HCT116 (cell line): Measurements from ENCODE around the gene TRMT11. TPM values are rescaled to one million over a fixed set of nuclear protein-coding genes. Genes with fewer than 3 reads are reported as not detected.

Source experiments
- ATAC-seq: fragments of 200-7000 bp; cut with Tn5 transposase; 2 replicates; pipeline ENCODE4 v1.9.1; 2020; ENCODE audit warnings: mild to moderate bottlenecking, moderate library complexity
- BruUV-seq: library from RNA; stranded (reverse); fragments of 400-500 nt; replicated peaks from 2 replicates; lab custom pipeline; 2021; lab: Mats Ljungman, UMichigan
- CTCF ChIA-PET: fragments of 300-600 bp; sonication (Branson Sonifier 250); formaldehyde crosslinking; loops from one replicate; lab custom pipeline; 2021; ENCODE audit warnings: antibody characterized with exemption; lab: Charles Lee
- POLR2A ChIA-PET: fragments of 300-600, 350-600 bp; sonication (Branson Sonifier 250); formaldehyde crosslinking; loops from one replicate; lab custom pipeline; 2021; ENCODE audit warnings: antibody characterized with exemption; lab: Charles Lee
- RAD21 ChIA-PET, 2 experiments: fragments of 300-600 bp; sonication (Branson Sonifier 250); formaldehyde crosslinking; loops; one replicate each; lab custom pipeline; 2023; ENCODE audit warnings: low total read pairs in 2 of 2; ENCODE audit not compliant: uncharacterized antibody in 2 of 2, unreplicated experiment in 2 of 2, low non-redundant PET in 1 of 2; lab: Charles Lee
- DNase-seq: peaks from one replicate; pipeline ENCODE4 v3.0.0-alpha.2; 2010; ENCODE audit warnings: low read depth, low spot score
- H2AFZ ChIP-seq: fragments of 200-600 bp; shearing (Covaris generic), sonication (generic); 2 replicates; pipeline ENCODE4 v1.6.1; 2017; ENCODE audit warnings: low read depth, mixed run types, mixed read lengths, antibody characterized with exemption, low read length; ENCODE audit not compliant: poor library complexity, severe bottlenecking
- H3K27ac ChIP-seq: 2 replicates; pipeline ENCODE4 v1.5.1; 2012; ENCODE audit warnings: low read depth, low read length
- H3K27me3 ChIP-seq: fragments of 200-600 bp; sonication (generic); 2 replicates; pipeline ENCODE4 v1.6.1; 2016; ENCODE audit warnings: mixed run types, low read length, mixed read lengths; ENCODE audit not compliant: insufficient read depth
- H3K36me3 ChIP-seq, 2 experiments: fragments of 200-500 bp in 1 of 2; fragments of 200-600 bp in 1 of 2; sonication (Bioruptor generic) in 1 of 2; sonication (generic) in 1 of 2; 2 replicates each; pipeline versions ENCODE4 v1.5.1 to v1.6.1; 2014 to 2016; ENCODE audit warnings: low read length in 2 of 2, inconsistent platforms in 1 of 2, mixed read lengths in 1 of 2, mixed run types in 1 of 2; ENCODE audit not compliant: insufficient read depth in 2 of 2, control insufficient read depth in 1 of 2
- H3K4me1 ChIP-seq, 2 experiments: fragments of 200-600 bp in 1 of 2; sonication (generic) in 1 of 2; 2 replicates each; pipeline versions ENCODE4 v1.5.1 to v1.6.1; 2012 to 2017; ENCODE audit warnings: low read length in 2 of 2, inconsistent platforms in 1 of 2, mild to moderate bottlenecking in 1 of 2, mixed read lengths in 1 of 2, mixed run types in 1 of 2, moderate library complexity in 1 of 2; ENCODE audit not compliant: insufficient read depth in 2 of 2, control insufficient read depth in 1 of 2
- H3K4me2 ChIP-seq: fragments of 200-600 bp; sonication (generic); 2 replicates; pipeline ENCODE4 v1.6.1; 2017; ENCODE audit warnings: mixed run types, low read length, mixed read lengths
- H3K4me3 ChIP-seq, 2 experiments: fragments of 200-600 bp in 1 of 2; sonication (generic) in 1 of 2; replicated peaks in 1 of 2; 2 replicates each; pipeline ENCODE4 v1.5.1; 2011 to 2016; ENCODE audit warnings: low read length in 2 of 2, control low read depth in 1 of 2, low read depth in 1 of 2, mild to moderate bottlenecking in 1 of 2, mixed read lengths in 1 of 2, mixed run types in 1 of 2
- H3K79me2 ChIP-seq: fragments of 200-600 bp; sonication (generic); 2 replicates; pipeline ENCODE4 v1.6.1; 2017; ENCODE audit warnings: mild to moderate bottlenecking, mixed run types, low read length, moderate library complexity, mixed read lengths; ENCODE audit not compliant: insufficient read depth
- H3K9ac ChIP-seq: fragments of 200-600 bp; sonication (generic); 2 replicates; pipeline ENCODE4 v1.6.1; 2016; ENCODE audit warnings: low read length, mixed read lengths
- H3K9me2 ChIP-seq: fragments of 200-600 bp; sonication (generic), shearing (Covaris generic); 2 replicates; pipeline ENCODE4 v1.6.1; 2017; ENCODE audit warnings: mixed run types, mild to moderate bottlenecking, moderate library complexity; ENCODE audit not compliant: insufficient read depth
- H3K9me3 ChIP-seq, 2 experiments: fragments of 200-500 bp in 1 of 2; fragments of 200-600 bp in 1 of 2; sonication (Bioruptor generic) in 1 of 2; sonication (generic) in 1 of 2; 2 replicates each; pipeline ENCODE4 v1.6.1; 2014 to 2017; ENCODE audit warnings: low read length in 2 of 2, mixed read lengths in 2 of 2, inconsistent platforms in 1 of 2, low read depth in 1 of 2, mild to moderate bottlenecking in 1 of 2, mixed run types in 1 of 2, moderate library complexity in 1 of 2; ENCODE audit not compliant: control insufficient read depth in 1 of 2, insufficient read depth in 1 of 2
- H4K20me1 ChIP-seq: fragments of 200-600 bp; sonication (generic), shearing (Covaris generic); 2 replicates; pipeline ENCODE4 v1.6.1; 2017; ENCODE audit warnings: mixed run types, mild to moderate bottlenecking, moderate library complexity; ENCODE audit not compliant: insufficient read depth
- ATF3 ChIP-seq: IDR thresholded peaks from 2 replicates; pipeline ENCODE4 v1.6.1; 2012
- CBX3 ChIP-seq: IDR thresholded peaks from 2 replicates; pipeline ENCODE4 v1.6.1; 2012; ENCODE audit warnings: low read depth
- CEBPB ChIP-seq: IDR thresholded peaks from 2 replicates; pipeline ENCODE4 v1.6.1; 2012; ENCODE audit warnings: low read depth
- CTCF ChIP-seq, 3 experiments: fragments of 200-600 bp in 1 of 3; sonication (generic) in 1 of 3; IDR thresholded peaks in 2 of 3; conservative IDR thresholded peaks in 1 of 3; 2 replicates each; pipeline ENCODE4 v1.5.1; 2012 to 2017; ENCODE audit warnings: low read depth in 2 of 3, low read length in 2 of 3, antibody characterized with exemption in 1 of 3, borderline replicate concordance in 1 of 3, control low read depth in 1 of 3, mild to moderate bottlenecking in 1 of 3, mixed read lengths in 1 of 3, mixed run types in 1 of 3, moderate library complexity in 1 of 3; ENCODE audit not compliant: insufficient read depth in 1 of 3
- EGR1 ChIP-seq: IDR thresholded peaks from 2 replicates; pipeline ENCODE4 v1.6.1; 2012; ENCODE audit warnings: low read depth
- EZH2 ChIP-seq: fragments of 200-600 bp; sonication (generic); IDR thresholded peaks from 2 replicates; pipeline ENCODE4 v1.6.1; 2017; ENCODE audit warnings: antibody characterized with exemption, mixed run types
- EZH2phosphoT487 ChIP-seq: fragments of 200-600 bp; IDR thresholded peaks from 2 replicates; pipeline ENCODE4 v1.6.1; 2018; ENCODE audit warnings: antibody characterized with exemption, borderline replicate concordance
- FOSL1 ChIP-seq: IDR thresholded peaks from 2 replicates; pipeline ENCODE4 v1.6.1; 2012; ENCODE audit warnings: low read depth
- JUND ChIP-seq: IDR thresholded peaks from 2 replicates; pipeline ENCODE4 v1.6.1; 2012
- MAX ChIP-seq: IDR thresholded peaks from 2 replicates; pipeline ENCODE4 v1.6.1; 2012
- POLR2A ChIP-seq: IDR thresholded peaks from 2 replicates; pipeline ENCODE4 v1.7.0; 2011; ENCODE audit warnings: borderline replicate concordance; ENCODE audit not compliant: insufficient read depth, insufficient read length; ENCODE audit errors: extremely low read depth
- POLR2AphosphoS5 ChIP-seq: IDR thresholded peaks from 2 replicates; pipeline ENCODE4 v1.6.1; 2011; ENCODE audit warnings: mild to moderate bottlenecking, low read depth, low read length, moderate library complexity
- RAD21 ChIP-seq: IDR thresholded peaks from 2 replicates; pipeline ENCODE4 v1.6.1; 2012; ENCODE audit warnings: low read depth, mild to moderate bottlenecking
- REST ChIP-seq: IDR thresholded peaks from 2 replicates; pipeline ENCODE4 v1.6.1; 2012; ENCODE audit warnings: low read depth
- TCF7L2 ChIP-seq: IDR thresholded peaks from 2 replicates; pipeline ENCODE4 v1.7.0; 2011; ENCODE audit warnings: borderline replicate concordance, inconsistent platforms; ENCODE audit not compliant: insufficient read depth, insufficient read length; ENCODE audit errors: extremely low read depth
- YY1 ChIP-seq: IDR thresholded peaks from 2 replicates; pipeline ENCODE4 v1.6.1; 2011; ENCODE audit warnings: low read length, low read depth, moderate library complexity, mild to moderate bottlenecking; ENCODE audit not compliant: insufficient replicate concordance; ENCODE audit errors: extremely low read depth
- ZBTB33 ChIP-seq: IDR thresholded peaks from 2 replicates; pipeline ENCODE4 v1.6.1; 2011; ENCODE audit warnings: mild to moderate bottlenecking, low read length, moderate library complexity; ENCODE audit not compliant: insufficient replicate concordance; ENCODE audit errors: extremely low read depth
- ZNF274 ChIP-seq: fragments of 200-500 bp; sonication (Bioruptor generic); IDR thresholded peaks from 2 replicates; pipeline ENCODE4 v1.6.1; 2014; ENCODE audit warnings: mild to moderate bottlenecking, low read depth, low read length, inconsistent platforms
- intact Hi-C: fragments of 100-400 bp; cut with micrococcal nuclease; formaldehyde crosslinking; loops from 2 replicates; pipeline ENCODE4 v1.10.0; 2022
- total RNA-seq: library from RNA; stranded (reverse); gene quantifications from one replicate; pipeline ENCODE4 v1.2.1, GENCODE V29; 2021; ENCODE audit not compliant: unreplicated experiment

Gene TRMT11
- total RNA-seq, 1 experiment from 2014 or later: 41.8 TPM

- H4K20me1 ChIP-seq: no peaks in the 10 kb centered on the region
- RAD21 ChIA-PET: no interaction called here
- H3K9me2 ChIP-seq: no peaks in the 10 kb centered on the region
- no peak overlapping the region for H3K4me2 ChIP-seq
- no peaks in the 10 kb centered on the region for H3K79me2 ChIP-seq
- H3K36me3 ChIP-seq: no peaks in the 10 kb centered on the region
- no peak overlapping the region for H2AFZ ChIP-seq
- DNase-seq: no peak
- no peak for ATAC-seq
- CTCF ChIA-PET: no interaction called here
- no peaks in the 10 kb centered on the region for H3K9me3 ChIP-seq
- intact Hi-C loops: no loop called here
- H3K4me1 ChIP-seq: no peaks in the 10 kb centered on the region
- H3K27me3 ChIP-seq: no peaks in the 10 kb centered on the region
- no peak overlapping the region for H3K4me3 ChIP-seq
- POLR2A ChIA-PET: no interaction called here
- no peak overlapping the region for H3K9ac ChIP-seq
- TF ChIP-seq POLR2A (no peak), TCF7L2 (no peak), ZBTB33 (no peak), ATF3 (no peak), CEBPB (no peak), RAD21 (no peak), JUND (no peak), EZH2 (no peak), EZH2phosphoT487 (no peak), REST (no peak), CBX3 (no peak), EGR1 (no peak), ZNF274 (no peak), FOSL1 (no peak), CTCF (IDR thresholded peaks at IDR 0.05 in 2 of 3, conservative IDR thresholded peaks at IDR 0.05 in 1 of 3; ENCODE audit: borderline replicate concordance in 1 of 3, insufficient read depth in 1 of 3, low read depth in 2 of 3, low read length in 2 of 3) (no peak), YY1 (no peak), MAX (no peak), POLR2AphosphoS5 (no peak)
- no peak overlapping the region for H3K27ac ChIP-seq
- no TSS peak for BruUV-seq
Observed at GRCh38 chr6:126052485-126052884, 66.1 kb downstream of the TRMT11 start.
